Measurements from ENCODE around the gene PDGFRB.

Gene PDGFRB

GRCh38 chr5:150172556-150172955 lies 16.9 kb upstream of the PDGFRB start:
- TF ChIP-seq, protein P1, sequence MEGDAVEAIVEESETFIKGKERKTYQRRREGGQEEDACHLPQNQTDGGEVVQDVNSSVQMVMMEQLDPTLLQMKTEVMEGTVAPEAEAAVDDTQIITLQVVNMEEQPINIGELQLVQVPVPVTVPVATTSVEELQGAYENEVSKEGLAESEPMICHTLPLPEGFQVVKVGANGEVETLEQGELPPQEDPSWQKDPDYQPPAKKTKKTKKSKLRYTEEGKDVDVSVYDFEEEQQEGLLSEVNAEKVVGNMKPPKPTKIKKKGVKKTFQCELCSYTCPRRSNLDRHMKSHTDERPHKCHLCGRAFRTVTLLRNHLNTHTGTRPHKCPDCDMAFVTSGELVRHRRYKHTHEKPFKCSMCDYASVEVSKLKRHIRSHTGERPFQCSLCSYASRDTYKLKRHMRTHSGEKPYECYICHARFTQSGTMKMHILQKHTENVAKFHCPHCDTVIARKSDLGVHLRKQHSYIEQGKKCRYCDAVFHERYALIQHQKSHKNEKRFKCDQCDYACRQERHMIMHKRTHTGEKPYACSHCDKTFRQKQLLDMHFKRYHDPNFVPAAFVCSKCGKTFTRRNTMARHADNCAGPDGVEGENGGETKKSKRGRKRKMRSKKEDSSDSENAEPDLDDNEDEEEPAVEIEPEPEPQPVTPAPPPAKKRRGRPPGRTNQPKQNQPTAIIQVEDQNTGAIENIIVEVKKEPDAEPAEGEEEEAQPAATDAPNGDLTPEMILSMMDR (IDR thresholded peaks at IDR 0.05; ENCODE audit: low read depth, low read length) = no peak
- H3K4me3 ChIP-seq (ENCODE audit: low read depth, low read length) = no peak overlapping the region
- no peak for DNase-seq (ENCODE audit: low read depth)

- DNase-seq (ENCODE audit: low read depth) = no peak
- no peak overlapping the region for H3K4me3 ChIP-seq (ENCODE audit: low read depth, low read length)
- TF ChIP-seq, protein P2, sequence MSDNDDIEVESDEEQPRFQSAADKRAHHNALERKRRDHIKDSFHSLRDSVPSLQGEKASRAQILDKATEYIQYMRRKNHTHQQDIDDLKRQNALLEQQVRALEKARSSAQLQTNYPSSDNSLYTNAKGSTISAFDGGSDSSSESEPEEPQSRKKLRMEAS (IDR thresholded peaks at IDR 0.05; ENCODE audit: low read depth, low read length) = no peak
- TF ChIP-seq, protein P1 (IDR thresholded peaks at IDR 0.05; ENCODE audit: low read depth, low read length) = no peak
- no peak for TF ChIP-seq MYC (IDR thresholded peaks at IDR 0.05; ENCODE audit: low read depth, low read length)
- TF ChIP-seq POLR2A (IDR thresholded peaks at IDR 0.05; ENCODE audit: extremely low read depth, insufficient read length) = no peak
These were observed 16.5 kb upstream of the PDGFRB start for GRCh38 chr5:150172145-150172544.

GRCh38 chr5:150168864-150169263 lies 13.2 kb upstream of the PDGFRB start:
- DNase-seq (ENCODE audit: low read depth) = no peak
- no peak overlapping the region for H3K4me3 ChIP-seq (ENCODE audit: low read depth, low read length)
- TF ChIP-seq, protein P1 (IDR thresholded peaks at IDR 0.05; ENCODE audit: low read depth, low read length) = no peak
- TF ChIP-seq MYC (IDR thresholded peaks at IDR 0.05; ENCODE audit: low read depth, low read length) (no peak), POLR2A (IDR thresholded peaks at IDR 0.05; ENCODE audit: extremely low read depth, insufficient read length) (no peak)
- TF ChIP-seq, protein P2 (IDR thresholded peaks at IDR 0.05; ENCODE audit: low read depth, low read length) = no peak

DNA sequence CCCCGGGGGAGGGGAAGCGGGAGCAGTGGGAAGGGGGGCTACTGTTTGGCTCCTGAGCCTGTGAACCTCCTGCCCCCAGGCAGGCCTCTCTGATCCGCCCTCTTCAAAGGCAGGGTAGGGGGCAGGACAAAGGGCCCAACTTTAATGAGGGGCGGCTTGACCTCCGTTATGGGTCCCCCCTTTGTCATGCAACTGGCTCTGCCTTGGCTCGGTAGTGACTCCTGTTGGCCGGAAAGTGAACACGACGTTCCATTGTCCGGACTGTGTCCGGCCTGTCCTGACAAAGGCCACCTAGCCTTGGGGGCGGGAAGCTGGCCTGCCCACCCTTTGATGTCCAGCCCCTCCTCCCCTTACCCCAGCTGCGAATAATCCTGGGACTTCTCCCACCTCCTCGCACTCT lies 12.3 kb upstream of the PDGFRB start:
- no peak overlapping the region for H3K4me3 ChIP-seq (ENCODE audit: low read depth, low read length)
- TF ChIP-seq, protein P1 (IDR thresholded peaks at IDR 0.05; ENCODE audit: low read depth, low read length) = no peak
- no peak for DNase-seq (ENCODE audit: low read depth)

DNA sequence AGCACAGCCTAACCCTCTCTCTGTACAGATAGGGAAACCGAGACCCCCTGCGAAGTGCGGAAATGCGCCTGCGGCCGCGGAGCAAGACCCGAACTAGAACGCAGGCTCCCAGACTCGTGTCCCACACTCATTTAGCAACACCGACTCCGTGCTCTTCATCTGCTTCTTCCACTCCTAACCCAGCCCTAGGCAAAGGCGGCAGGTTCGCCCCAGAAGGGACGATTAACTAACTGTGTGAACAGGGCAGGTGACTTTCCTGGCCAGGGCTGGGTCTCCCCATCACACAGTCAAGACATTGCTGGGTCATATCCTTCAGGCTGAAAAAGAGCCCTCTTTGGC lies 11.8 kb upstream of the PDGFRB start:
- H3K4me3 ChIP-seq (ENCODE audit: low read depth, low read length) = no peak overlapping the region
- DNase-seq (ENCODE audit: low read depth) = no peak
- TF ChIP-seq POLR2A (IDR thresholded peaks at IDR 0.05; ENCODE audit: extremely low read depth, insufficient read length) = no peak
- TF ChIP-seq, protein P2 (IDR thresholded peaks at IDR 0.05; ENCODE audit: low read depth, low read length) = no peak
- TF ChIP-seq MYC (IDR thresholded peaks at IDR 0.05; ENCODE audit: low read depth, low read length) = no peak
- TF ChIP-seq, protein P1 (IDR thresholded peaks at IDR 0.05; ENCODE audit: low read depth, low read length) = no peak

- no peak within 1 kb of the TSS for H3K4me3 ChIP-seq (ENCODE audit: low read depth, low read length)
- no peak for DNase-seq (ENCODE audit: low read depth)
- TF ChIP-seq, protein P2 (IDR thresholded peaks at IDR 0.05; ENCODE audit: low read depth, low read length) = no peak
- TF ChIP-seq, protein P1 (IDR thresholded peaks at IDR 0.05; ENCODE audit: low read depth, low read length) = no peak
- TF ChIP-seq MYC (IDR thresholded peaks at IDR 0.05; ENCODE audit: low read depth, low read length) = no peak
- TF ChIP-seq POLR2A (IDR thresholded peaks at IDR 0.05; ENCODE audit: extremely low read depth, insufficient read length) = no peak
These were observed 11.2 kb upstream of the PDGFRB start, which contains the start of gene CDX1 for GRCh38 chr5:150166650-150167511. CDX1 (plus strand) TSS chr5:150166778; CDS start chr5:150166877, 99 bp downstream.
